Superior temporal gyrus (tissue), 1 donor: ENCODE results near the gene CENATAC.
"Not testable (repeated sequence)": the region's sequence is repeated elsewhere in the genome, so short reads cannot be mapped to it uniquely, and the experiment has no call there.

ENCODE experiments used
- DNase-seq: peaks from one replicate; pipeline ENCODE4 v3.0.0-alpha.2; 2016; ENCODE audit errors: extremely low spot score

CENATAC gene

GRCh38 chr11:118997627-118998387 lies at the start of gene CENATAC:
Gene CENATAC, plus strand, starts transcription at chr11:118998138. Its CDS starts 60 bp downstream, at chr11:118998198.
- DNase-seq = peak; percentile 97

GRCh38 chr11:118953265-118953664 lies 44.7 kb upstream of the CENATAC start:
- peak; percentile 90 for DNase-seq

- DNase-seq = not testable (repeated sequence)
These were observed 44.0 kb upstream of the CENATAC start for GRCh38 chr11:118953976-118954375.

- peak; percentile 94 for DNase-seq
These were observed 41.7 kb upstream of the CENATAC start, which contains the start of gene UPK2 for GRCh38 chr11:118956094-118956846. Gene UPK2, plus strand, starts transcription at chr11:118956298. Its CDS starts 53 bp downstream, at chr11:118956351.

GRCh38 chr11:118956847-118957469 lies 41.0 kb upstream of the CENATAC start:
- no peak for DNase-seq

GRCh38 chr11:118957549-118957948 lies 40.4 kb upstream of the CENATAC start:
- DNase-seq = no peak

- no peak for DNase-seq
These were observed 40.0 kb upstream of the CENATAC start for GRCh38 chr11:118957968-118958367.

- DNase-seq = no peak
These were observed 39.4 kb upstream of the CENATAC start for GRCh38 chr11:118958577-118958976.

GRCh38 chr11:118961189-118961588 lies 36.7 kb upstream of the CENATAC start:
- no peak for DNase-seq

GRCh38 chr11:118961591-118961990 lies 36.3 kb upstream of the CENATAC start:
- DNase-seq = no peak

GRCh38 chr11:118969508-118969907 lies 28.4 kb upstream of the CENATAC start:
- DNase-seq = not testable (repeated sequence)

GRCh38 chr11:118971646-118972045 lies 26.3 kb upstream of the CENATAC start, which contains the start of gene FOXR1:
Gene FOXR1, plus strand, starts transcription at chr11:118971761. Its CDS starts 171 bp downstream, at chr11:118971932.
- no peak for DNase-seq

- no peak for DNase-seq
These were observed 24.0 kb upstream of the CENATAC start for GRCh38 chr11:118973985-118974384.

GRCh38 chr11:118975771-118976709 lies 21.9 kb upstream of the CENATAC start:
- DNase-seq = no peak

GRCh38 chr11:118979434-118979833 lies 18.5 kb upstream of the CENATAC start:
- no peak for DNase-seq

GRCh38 chr11:118980191-118980881 lies 17.6 kb upstream of the CENATAC start:
- DNase-seq = no peak

GRCh38 chr11:118984337-118984736 lies 13.6 kb upstream of the CENATAC start:
- not testable (repeated sequence) for DNase-seq

- no peak for DNase-seq
These were observed 13.1 kb upstream of the CENATAC start for GRCh38 chr11:118984825-118985224.

GRCh38 chr11:118988280-118988679 lies 9.7 kb upstream of the CENATAC start:
- no peak for DNase-seq

- not testable (repeated sequence) for DNase-seq
These were observed 6.4 kb upstream of the CENATAC start for GRCh38 chr11:118991486-118992038.
